Vagina (tissue), 2 donors: ENCODE results near the gene ATXN10. TPM values are rescaled to one million over a fixed set of nuclear protein-coding genes. Genes with fewer than 3 reads are reported as not detected.

Experiments used
- DNase-seq, 2 donors: peaks; one replicate each; pipeline ENCODE4 v3.0.0-alpha.2; 2017; ENCODE audit errors: extremely low spot score in 2 of 2
- H3K27ac ChIP-seq: fragments of 200-600 bp; sonication (generic); one replicate; pipeline ENCODE4 v1.5.1; 2019
- H3K27me3 ChIP-seq: fragments of 200-600 bp; sonication (generic); one replicate; pipeline ENCODE4 v1.5.1; 2019
- H3K36me3 ChIP-seq, 2 donors: fragments of 200-600 bp; sonication (generic); one replicate each; pipeline ENCODE4 v1.5.1; 2017 to 2019
- H3K4me1 ChIP-seq: fragments of 200-600 bp; sonication (generic); one replicate; pipeline ENCODE4 v1.5.1; 2019
- H3K4me3 ChIP-seq, 2 donors: fragments of 200-600 bp; sonication (generic); 1 replicate in 1 of 2; 2 replicates in 1 of 2; pipeline ENCODE4 v1.5.1; 2016 to 2019
- H3K9me3 ChIP-seq: fragments of 200-600 bp; sonication (generic); one replicate; pipeline ENCODE4 v1.5.1; 2019
- POLR2A ChIP-seq, 2 donors: fragments of 450-650 bp; IDR thresholded peaks; one replicate each; pipeline ENCODE4 v1.6.1; 2017; ENCODE audit warnings: antibody characterized with exemption in 2 of 2, mild to moderate bottlenecking in 2 of 2, moderate library complexity in 2 of 2
- POLR2AphosphoS5 ChIP-seq, 2 donors: sonication (generic); formaldehyde crosslinking; IDR thresholded peaks; one replicate each; pipeline ENCODE4 v1.9.0; 2017; ENCODE audit warnings: antibody characterized with exemption in 2 of 2, mild to moderate bottlenecking in 2 of 2, low read depth in 1 of 2; ENCODE audit not compliant: insufficient read depth in 1 of 2
- intact Hi-C: fragments of 100-400 bp; cut with DNase I; formaldehyde crosslinking; loops from one replicate; pipeline ENCODE4 v1.15.1; 2023
- total RNA-seq: library from RNA; depleted of rRNA; stranded (reverse); fragments of >200 nt; gene quantifications from one replicate; pipeline ENCODE4 v1.2.3, GENCODE V29; 2016
- TF ChIP-seq, protein P1 (sequence below), 3 experiments: fragments of 450-650 bp in 2 of 3; fragments of 200-600 bp in 1 of 3; sonication (generic) in 1 of 3; IDR thresholded peaks; one replicate each; pipeline ENCODE4 v1.5.1; 2017 to 2019; ENCODE audit warnings: antibody characterized with exemption in 3 of 3, mild to moderate bottlenecking in 2 of 3, moderate library complexity in 2 of 3

The ATXN10 gene
- total RNA-seq, 1 donor from 2014 or later: 116 TPM

DNA sequence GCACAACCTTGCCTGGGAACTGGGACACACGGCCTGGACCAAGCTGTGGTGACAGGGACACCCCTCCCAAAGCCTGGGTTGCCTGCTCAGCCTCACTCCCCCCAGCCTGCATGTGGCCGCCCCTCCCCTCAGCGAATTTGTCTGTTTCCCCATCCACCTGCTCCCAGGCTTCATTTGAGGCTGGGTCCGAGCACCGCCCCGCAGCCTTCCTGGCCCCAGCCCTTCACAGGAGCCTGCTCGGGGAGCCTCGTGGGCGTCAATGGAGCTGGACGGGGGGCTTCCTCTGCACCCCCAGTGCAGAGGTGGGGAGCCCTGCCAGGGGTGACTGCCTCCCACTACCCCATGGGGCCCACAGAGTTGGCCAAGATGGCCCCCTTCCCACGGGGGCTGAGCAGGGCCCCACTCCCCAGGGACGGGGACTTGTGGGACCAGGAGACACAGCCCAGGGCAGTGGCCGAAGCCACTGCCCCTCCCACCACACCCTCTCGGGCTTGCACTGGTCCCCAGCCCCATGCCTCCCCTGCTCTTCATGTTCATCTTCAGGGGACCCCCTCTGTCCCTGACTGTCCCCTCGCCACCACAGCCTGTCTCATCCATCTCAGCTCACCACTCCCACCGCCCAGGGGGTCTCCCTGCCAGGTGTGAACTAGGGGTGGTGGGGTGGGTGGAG lies 213.7 kb downstream of the ATXN10 start:
- TF ChIP-seq POLR2AphosphoS5 (IDR thresholded peaks at IDR 0.05; ENCODE audit: insufficient read depth in 1 of 2, low read depth in 1 of 2): no peak
- TF ChIP-seq, protein P1, sequence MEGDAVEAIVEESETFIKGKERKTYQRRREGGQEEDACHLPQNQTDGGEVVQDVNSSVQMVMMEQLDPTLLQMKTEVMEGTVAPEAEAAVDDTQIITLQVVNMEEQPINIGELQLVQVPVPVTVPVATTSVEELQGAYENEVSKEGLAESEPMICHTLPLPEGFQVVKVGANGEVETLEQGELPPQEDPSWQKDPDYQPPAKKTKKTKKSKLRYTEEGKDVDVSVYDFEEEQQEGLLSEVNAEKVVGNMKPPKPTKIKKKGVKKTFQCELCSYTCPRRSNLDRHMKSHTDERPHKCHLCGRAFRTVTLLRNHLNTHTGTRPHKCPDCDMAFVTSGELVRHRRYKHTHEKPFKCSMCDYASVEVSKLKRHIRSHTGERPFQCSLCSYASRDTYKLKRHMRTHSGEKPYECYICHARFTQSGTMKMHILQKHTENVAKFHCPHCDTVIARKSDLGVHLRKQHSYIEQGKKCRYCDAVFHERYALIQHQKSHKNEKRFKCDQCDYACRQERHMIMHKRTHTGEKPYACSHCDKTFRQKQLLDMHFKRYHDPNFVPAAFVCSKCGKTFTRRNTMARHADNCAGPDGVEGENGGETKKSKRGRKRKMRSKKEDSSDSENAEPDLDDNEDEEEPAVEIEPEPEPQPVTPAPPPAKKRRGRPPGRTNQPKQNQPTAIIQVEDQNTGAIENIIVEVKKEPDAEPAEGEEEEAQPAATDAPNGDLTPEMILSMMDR (IDR thresholded peaks at IDR 0.05): no peak
- no peak for TF ChIP-seq POLR2A (IDR thresholded peaks at IDR 0.05)
- no peaks in the 10 kb centered on the region for H3K9me3 ChIP-seq
- intact Hi-C loops: no loop called here
- no peak overlapping the region for H3K4me3 ChIP-seq
- H3K27me3 ChIP-seq: no peaks in the 10 kb centered on the region
- peaks cover 23% of the 10 kb centered on the region for H3K4me1 ChIP-seq
- H3K27ac ChIP-seq: no peak overlapping the region
- H3K36me3 ChIP-seq: no peaks in the 10 kb centered on the region
- no peak for DNase-seq

DNA sequence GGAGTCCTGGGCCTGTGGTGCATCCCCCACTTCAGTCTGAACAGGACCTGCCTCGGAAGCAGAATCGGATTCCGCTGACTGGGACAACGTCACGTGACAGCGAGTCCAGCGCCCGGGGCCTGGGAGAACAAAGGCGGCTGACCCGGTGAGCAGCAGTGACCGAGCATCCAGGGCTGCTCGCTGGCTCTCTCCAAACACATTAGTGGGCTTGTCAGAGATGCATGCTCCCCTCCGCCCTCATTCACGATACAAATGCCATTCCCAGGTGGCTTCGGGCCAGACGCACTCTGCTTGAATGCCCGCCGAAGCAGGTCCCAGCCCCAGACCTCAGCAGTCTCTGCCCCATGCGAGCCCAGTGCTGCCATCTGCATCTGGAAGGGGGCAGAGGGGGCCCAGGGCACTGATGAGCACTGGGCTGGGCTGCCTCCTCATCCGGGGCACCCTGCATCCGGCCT lies 214.3 kb downstream of the ATXN10 start:
- Histone ChIP-seq H3K27ac (no peak overlapping the region), H3K27me3 (no peaks in the 10 kb centered on the region), H3K4me3 (no peak overlapping the region), H3K36me3 (no peaks in the 10 kb centered on the region), H3K4me1 (peaks cover 16% of the 10 kb centered on the region), H3K9me3 (no peaks in the 10 kb centered on the region)
- TF ChIP-seq, protein P1 (IDR thresholded peaks at IDR 0.05): no peak
- no peak for TF ChIP-seq POLR2AphosphoS5 (IDR thresholded peaks at IDR 0.05; ENCODE audit: insufficient read depth in 1 of 2, low read depth in 1 of 2)
- TF ChIP-seq POLR2A (IDR thresholded peaks at IDR 0.05): no peak
- no peak for DNase-seq
- intact Hi-C loops: no loop called here

DNA sequence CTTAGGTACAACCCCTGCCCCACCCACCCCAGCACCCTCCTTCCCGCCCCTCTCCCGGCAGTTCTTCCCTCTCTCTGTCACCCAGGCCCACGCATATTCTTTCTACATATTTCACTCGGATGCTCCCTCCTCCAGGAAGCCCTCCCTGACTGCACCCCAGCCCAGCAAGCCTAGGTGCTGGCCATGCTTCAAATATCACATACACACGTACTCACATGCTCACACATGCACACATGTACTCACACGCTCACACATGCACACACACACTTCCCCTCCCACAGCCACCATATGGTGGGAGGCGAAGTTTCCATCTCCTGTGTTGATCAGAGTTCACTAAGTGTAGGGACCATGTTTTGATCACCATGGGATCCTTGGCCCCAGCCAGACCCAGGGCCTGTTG lies 214.9 kb downstream of the ATXN10 start:
- Histone ChIP-seq H3K27me3 (no peaks in the 10 kb centered on the region), H3K4me3 (no peak overlapping the region), H3K36me3 (no peaks in the 10 kb centered on the region), H3K4me1 (peaks cover 17% of the 10 kb centered on the region), H3K9me3 (no peaks in the 10 kb centered on the region), H3K27ac (no peak overlapping the region)
- intact Hi-C loops: no loop called here
- no peak for DNase-seq
- TF ChIP-seq POLR2AphosphoS5 (IDR thresholded peaks at IDR 0.05; ENCODE audit: insufficient read depth in 1 of 2, low read depth in 1 of 2): no peak
- TF ChIP-seq, protein P1 (IDR thresholded peaks at IDR 0.05): no peak

DNA sequence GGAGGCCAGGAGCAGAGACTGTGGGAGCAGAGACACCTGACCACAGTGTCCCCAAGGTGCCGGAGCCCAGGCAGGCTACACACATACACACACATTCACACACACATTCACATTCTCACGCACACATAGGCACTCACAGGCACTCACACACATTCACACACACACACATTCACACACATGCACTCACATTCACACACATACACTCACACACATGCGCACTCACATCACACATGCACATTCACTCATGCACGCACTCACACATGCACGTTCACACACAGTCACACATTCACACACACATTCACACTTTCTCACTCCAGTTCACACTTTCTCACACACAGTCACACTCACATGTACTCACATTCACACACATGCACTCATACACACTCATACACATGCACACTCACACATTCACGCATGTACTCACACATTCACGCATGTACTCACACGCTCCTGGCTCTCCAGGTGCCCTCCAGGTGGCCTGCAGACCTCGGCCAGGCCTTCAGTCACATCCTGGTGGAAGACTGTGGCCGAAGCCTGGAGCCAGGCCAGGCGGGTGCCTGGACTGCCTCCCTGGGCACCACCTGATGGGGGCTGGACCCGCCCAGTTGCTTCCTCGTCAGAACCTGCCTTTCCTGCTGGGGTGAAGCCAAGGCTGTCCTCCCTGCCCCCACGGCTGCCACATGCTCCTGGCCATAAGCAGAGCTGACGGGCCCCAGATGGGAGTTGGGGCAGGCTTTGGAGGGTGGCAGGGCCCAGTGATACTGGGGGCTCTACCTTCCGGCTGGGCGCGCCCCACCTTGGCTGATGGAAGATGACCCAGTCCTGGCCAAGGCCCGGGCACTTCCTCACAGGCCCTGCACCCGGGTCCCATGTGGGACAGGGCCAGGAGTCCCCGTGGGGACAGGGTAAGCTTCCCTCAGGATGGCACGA lies 215.8 kb downstream of the ATXN10 start:
- Histone ChIP-seq H3K36me3 (no peaks in the 10 kb centered on the region), H3K27ac (no peak overlapping the region), H3K4me1 (peaks cover 26% of the 10 kb centered on the region), H3K4me3 (no peak overlapping the region), H3K9me3 (no peaks in the 10 kb centered on the region), H3K27me3 (no peaks in the 10 kb centered on the region)
- TF ChIP-seq POLR2A (IDR thresholded peaks at IDR 0.05) (no peak), POLR2AphosphoS5 (IDR thresholded peaks at IDR 0.05; ENCODE audit: insufficient read depth in 1 of 2, low read depth in 1 of 2) (peak; percentile 20 to 42)
- no peak for DNase-seq
- intact Hi-C loops: no loop called here

DNA sequence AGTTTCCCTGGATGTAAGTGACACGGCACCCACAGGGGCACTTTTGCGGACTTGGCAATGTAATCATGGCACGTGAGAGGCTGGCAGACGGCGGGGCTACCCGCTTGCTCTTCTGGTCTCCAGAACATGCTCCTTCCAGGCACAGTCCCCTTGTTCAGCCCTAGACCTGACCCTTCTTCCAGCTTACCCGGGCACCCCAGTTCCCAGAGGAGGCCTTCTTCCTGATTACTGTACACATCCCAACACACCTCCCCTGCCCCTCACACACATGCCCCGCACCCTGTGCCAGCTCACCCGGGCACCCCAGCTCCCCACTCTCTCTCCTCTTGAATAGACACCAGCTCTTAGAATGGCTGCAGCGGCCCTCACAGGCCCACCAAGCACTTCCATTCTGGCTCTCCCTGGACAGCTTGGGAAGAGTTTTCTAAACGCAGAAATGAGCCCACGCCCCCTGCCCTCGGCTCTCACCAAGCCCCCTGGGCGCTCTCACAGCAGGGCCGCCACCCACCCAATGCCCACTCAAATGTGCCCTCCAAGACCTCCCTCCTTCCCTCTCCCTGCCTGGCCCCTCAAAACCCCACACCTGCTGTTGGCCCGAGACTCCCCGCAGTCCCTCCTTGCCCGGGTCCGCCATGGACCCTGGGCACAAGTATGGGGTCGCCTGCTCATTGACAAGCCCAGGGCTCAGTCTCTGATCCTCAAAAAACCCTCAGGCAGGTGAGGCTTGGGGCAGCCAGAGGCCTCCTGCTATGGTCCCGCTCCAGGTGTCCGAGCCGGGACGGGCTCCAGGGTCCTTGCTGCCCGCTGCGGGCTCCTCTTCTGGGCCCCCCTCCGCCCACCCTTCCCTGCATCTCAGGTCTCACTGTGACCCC lies 216.8 kb downstream of the ATXN10 start:
- H3K27ac ChIP-seq: no peak overlapping the region
- intact Hi-C loops: no loop called here
- DNase-seq: no peak
- H3K27me3 ChIP-seq: no peaks in the 10 kb centered on the region
- peaks cover 29% of the 10 kb centered on the region for H3K4me1 ChIP-seq
- H3K4me3 ChIP-seq: no peak overlapping the region
- no peaks in the 10 kb centered on the region for H3K36me3 ChIP-seq
- TF ChIP-seq, protein P1 (IDR thresholded peaks at IDR 0.05): no peak
- TF ChIP-seq POLR2A (IDR thresholded peaks at IDR 0.05) (no peak), POLR2AphosphoS5 (IDR thresholded peaks at IDR 0.05; ENCODE audit: insufficient read depth in 1 of 2, low read depth in 1 of 2) (no peak)
- no peaks in the 10 kb centered on the region for H3K9me3 ChIP-seq
